SHP77 (cell line): Measurements from ENCODE around the gene SEC22B.
"Not testable (repeated sequence)": the region's sequence is repeated elsewhere in the genome, so short reads cannot be mapped to it uniquely, and the experiment has no call there.

Experiments
- DNase-seq, 2 experiments: peaks; one replicate each; lab custom pipeline; 2025; lab: John Stamatoyannopoulos, UW

The SEC22B gene

GRCh38 chr1:120145806-120146205 lies 30.5 kb downstream of the SEC22B start:
- DNase-seq: not testable (repeated sequence)

DNA sequence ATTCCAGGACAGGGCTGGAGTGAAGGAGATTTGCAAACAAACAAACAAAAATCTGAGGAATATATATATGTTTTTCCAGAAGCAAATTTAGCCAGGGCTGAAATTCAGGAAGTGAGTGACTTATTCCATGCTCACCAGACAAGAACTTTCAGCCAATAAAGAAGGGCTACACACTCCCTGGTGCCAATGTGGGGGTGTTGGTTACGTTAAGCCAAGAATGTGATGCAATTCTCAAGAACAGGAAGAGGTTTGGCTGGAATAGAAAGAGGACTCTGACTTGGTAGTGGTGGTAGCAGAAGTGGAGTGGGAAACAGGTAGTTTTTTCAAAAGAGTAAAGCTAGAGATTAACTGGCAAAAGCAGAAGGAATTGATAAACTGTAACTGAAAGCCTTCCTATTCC lies 31.7 kb downstream of the SEC22B start:
- DNase-seq: not testable (repeated sequence)

DNA sequence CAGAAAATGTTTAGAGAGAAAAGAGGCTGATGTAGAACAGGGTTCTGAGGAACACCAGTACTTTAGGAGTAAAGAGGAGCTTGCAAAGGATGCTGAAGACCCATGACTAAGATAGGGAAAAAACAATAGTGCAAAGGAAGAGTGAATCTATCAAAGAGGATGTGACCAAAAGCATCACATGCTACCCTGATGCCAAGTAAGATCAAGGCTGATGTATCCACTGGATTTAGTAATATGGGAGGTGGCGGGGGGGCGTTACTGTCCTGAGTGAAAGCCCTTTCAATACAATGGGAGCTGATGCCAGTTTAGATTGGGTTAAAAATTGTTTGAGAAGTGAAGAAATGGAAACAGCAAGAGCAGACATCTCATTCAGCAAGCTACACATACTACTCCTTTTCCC lies 32.2 kb downstream of the SEC22B start:
- DNase-seq: not testable (repeated sequence)

DNA sequence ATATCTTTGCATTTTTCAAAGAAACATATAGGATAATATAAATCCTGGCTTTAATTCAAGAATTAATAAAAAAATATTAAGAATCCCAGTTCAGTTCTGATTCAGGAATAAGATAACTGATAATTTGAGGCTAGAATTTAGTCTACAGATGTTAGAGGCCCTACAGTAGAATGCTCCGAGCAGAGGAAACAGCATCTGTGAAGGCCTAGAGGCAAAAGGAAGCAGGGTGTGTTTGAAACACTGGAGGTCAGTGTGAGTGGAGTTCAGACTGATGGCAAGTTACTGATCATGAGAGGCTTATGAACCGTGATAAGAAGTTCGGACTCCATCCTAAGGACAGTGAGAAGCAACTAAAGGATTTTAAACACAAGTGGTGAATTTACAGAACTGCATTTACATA lies 33.0 kb downstream of the SEC22B start:
- DNase-seq: not testable (repeated sequence)

- not testable (repeated sequence) for DNase-seq
These were observed 33.6 kb downstream of the SEC22B start for GRCh38 chr1:120142512-120143263.

GRCh38 chr1:120141865-120142264 lies 34.5 kb downstream of the SEC22B start:
- DNase-seq: not testable (repeated sequence)

DNA sequence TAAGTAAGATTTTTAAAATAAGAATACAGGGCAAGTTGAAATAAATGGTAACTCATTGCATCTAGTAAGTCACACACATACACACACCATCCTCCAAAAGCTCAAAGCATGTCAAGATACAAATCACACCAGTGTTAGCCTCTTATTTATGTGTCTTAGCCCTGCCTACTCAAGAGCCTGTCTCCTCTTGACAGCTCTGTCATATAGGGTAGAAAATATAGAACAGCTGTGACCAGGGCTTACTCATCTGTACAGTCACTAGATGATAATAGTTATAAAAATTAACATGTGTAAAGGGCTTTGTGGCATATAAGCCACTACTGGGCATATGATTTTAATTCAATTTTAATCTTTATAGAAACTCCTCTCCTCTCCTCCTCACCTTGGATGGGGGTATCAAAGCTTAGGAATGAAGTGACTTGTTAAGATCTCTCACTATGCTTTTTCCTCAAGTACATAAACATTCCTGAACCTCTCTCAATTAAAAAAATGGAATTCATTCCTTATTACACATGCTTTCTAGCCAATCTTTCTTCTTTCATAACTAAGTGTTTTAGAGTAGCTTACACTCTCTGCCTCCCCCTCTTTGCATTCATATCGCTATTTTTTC lies 35.6 kb downstream of the SEC22B start:
- not testable (repeated sequence) for DNase-seq

DNA sequence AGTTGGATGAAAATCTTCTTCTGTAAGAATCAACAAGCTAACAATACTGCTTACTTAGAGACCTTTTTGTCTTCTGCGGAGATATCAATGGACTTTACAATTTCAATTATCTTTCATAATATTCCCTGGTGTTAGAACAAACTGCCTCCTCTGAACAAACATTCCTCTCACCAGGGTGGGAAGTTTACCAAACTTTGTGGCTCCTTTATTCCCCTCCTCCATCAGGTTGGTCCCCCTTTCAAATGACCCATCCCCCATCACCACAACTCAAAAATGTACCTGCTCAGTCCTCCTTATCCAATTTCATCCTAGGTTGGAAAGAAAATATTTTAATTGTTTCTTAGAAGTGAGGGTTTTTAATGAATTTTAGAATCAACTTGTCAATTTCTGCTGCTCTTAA lies 40.2 kb downstream of the SEC22B start:
- DNase-seq: not testable (repeated sequence)

DNA sequence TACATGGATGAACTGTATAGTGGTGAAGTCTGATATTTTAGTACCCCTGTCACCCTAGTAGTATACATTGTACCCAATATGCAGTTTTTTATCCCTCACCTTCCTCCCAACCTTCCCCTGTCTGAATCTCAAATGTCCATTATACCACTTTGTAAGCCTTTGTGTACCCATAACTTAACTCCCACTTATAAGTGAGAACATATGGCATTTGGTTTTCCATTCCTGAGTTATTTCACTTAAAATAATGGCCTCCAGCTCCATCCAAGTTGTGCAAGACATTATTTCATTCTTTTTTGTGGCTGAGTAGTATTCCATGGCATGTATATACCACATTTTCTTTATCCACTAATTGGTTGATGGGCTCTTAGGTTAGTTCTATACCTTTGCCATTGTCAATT lies 42.4 kb downstream of the SEC22B start:
- not testable (repeated sequence) for DNase-seq

GRCh38 chr1:120133228-120133927 lies 42.9 kb downstream of the SEC22B start:
- no peak for DNase-seq

DNA sequence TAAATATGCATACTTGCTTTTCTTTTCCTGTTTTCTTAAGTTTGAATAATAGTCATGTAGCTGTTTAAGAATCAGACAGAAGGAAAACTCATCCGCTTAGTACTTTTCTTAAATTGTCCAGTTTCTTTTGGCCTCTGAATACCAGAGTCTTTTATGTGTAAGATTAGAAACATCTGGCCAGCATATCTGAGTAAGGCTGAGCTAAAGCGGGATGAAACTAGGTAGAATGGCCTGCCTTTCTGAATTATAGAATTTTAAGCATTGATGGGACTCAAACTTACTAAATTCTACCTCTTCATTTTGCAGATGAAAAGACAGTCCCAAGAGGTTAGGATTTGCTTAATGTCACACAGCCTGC lies 43.9 kb downstream of the SEC22B start:
- DNase-seq: not testable (repeated sequence)

DNA sequence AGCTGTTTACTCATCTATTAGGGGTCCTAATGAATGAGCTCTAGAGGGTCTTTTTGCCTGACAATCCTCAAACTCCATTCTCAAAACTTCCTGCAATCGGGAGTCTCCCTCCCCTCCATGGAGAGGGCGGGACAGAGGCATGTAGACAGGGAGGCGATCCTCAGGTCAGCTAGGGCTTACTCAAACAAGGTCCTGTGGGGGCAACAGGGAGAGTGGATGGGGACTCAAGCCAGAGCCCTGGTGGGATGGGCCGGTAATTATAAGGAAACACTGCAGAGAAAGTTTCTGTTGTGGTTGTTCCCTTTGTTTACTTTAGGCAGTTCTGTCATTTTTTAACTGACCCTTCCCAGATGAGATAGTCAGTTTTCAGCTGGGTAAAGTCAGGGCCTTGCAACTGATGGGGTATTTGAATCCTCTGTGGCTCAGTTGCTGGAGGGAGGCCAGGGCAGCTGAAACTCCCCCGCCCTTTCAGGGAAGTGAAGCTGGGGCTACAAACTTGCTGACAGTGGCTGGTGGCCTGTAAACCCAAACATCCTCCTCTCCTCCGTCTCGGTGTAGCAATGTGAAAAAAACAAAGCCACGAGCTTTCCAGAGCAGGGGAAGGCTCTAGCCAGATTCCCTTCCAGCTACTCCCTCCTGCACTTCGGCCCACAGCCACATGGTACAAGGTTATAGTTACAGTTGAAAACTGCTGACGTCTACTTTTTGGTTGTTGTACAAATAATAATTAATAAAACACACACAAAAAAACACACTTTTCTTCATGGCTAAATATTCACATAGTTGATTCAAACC lies 44.5 kb downstream of the SEC22B start:
- not testable (repeated sequence) for DNase-seq

DNA sequence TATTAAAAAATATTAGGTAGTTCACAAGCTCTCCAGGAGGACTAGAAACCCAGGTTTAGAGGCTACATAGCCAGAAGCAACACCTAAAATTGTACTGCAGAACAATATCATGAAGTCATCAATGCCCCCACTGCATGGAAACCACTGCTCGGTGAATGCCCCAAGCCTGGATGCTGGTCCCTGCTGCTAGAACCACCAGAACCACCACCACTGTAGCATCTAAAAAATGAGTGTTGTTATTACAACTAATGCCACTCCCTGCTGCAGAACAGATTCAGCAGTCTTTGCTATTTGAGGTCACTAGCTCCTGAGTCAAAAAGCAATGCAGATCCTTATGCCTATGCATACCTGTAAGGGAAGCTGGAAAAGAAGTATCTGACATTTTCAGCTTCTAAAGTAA lies 48.4 kb downstream of the SEC22B start:
- DNase-seq: not testable (repeated sequence)

GRCh38 chr1:120126216-120126615 lies 50.1 kb downstream of the SEC22B start:
- not testable (repeated sequence) for DNase-seq

DNA sequence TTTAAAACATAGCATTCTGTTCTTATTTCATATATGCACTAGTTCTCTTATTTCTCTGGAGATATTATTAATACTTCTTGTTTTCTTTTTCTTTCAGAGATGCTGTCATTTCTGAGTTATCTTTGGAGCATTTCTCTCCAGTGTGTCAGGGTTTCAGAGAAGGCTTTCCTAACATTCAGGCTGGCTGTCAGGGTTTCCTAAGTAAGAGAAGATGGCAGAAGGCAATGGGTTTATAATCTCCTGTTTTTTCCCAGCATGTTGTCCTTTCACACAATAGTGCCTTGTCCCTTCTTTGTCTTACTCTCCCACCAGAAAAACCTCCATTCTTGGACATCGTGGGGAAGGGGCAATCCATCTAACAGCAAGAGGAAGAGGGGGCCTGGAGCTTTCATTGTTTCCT lies 51.7 kb downstream of the SEC22B start:
- DNase-seq: not testable (repeated sequence)

GRCh38 chr1:120123813-120124510 lies 52.4 kb downstream of the SEC22B start:
- DNase-seq: not testable (repeated sequence)

- not testable (repeated sequence) for DNase-seq
These were observed 53.9 kb downstream of the SEC22B start for GRCh38 chr1:120122262-120122893.

DNA sequence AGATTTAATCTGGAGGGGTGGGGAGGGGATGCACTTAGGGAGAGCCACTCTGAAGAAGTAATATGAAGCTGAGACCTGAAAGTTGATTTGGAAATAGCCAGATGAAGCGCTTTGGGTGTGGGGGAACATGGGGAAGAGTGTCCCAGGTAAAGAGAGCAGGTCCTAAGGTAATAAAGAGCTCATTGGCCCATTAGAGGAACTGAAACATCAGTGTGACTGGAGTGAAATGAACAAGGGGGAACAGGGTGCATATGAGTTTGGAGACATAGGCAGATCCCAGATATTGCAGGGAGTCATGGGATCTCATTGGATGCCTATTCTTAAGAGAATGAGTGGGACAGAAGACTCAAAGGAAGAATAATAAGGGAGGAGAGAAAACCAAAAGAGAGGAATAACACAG lies 54.5 kb downstream of the SEC22B start:
- DNase-seq: not testable (repeated sequence)

DNA sequence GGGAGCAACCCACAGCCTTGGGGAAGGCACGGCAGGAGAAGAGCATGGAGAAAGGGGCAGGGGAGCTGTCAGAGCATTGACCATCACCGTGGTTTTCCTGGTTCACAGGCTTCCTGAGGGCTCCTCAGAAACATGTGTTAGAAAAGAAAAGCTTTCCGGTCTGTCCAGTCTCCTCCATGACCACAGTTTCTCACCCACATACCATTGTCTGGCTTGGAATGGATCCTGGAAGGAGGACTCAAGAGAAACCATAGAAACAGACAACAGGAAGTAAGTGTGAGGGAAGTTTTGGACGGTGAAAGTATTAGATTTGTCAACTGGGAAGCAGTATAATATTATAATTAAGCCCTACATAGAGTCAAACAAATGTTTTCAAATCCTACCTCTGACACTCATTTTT lies 55.8 kb downstream of the SEC22B start:
- not testable (repeated sequence) for DNase-seq

DNA sequence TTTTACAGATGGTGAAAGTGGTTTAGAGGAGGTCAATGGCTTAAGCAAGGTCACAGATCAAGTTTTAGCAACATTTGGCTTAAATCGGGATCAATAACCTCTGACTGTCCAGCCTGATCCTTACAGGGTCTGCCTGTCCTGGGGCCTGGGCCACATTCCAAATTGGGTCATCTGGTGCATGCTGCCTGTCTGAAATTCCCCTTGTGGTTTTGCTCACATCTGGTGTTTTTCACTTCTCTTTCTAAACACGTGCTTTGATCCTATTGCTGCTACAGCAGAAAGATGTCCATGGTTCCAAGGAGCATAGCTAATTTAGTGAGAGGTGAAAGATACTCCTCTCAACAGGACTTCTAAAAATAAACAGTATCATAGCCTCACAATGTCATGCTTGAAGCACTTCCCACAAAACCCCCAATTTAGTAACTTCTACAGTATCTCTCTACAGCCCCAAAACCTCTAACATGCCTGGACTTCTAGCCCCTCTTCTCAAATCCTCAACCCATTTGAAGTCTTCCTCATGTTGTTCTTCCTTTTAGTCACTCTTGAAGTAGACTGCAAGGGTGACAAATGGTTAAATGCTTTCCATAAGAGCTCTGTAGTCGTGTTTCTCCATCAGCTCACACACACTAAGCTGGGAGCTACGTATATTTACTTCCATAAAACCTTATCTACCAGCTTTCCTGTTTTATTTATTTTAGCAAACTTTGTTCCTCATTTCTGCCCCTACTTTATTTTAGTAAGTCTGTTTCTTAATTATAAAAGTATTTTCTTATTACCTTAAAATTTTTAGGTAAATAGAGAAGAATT lies 58.7 kb downstream of the SEC22B start:
- not testable (repeated sequence) for DNase-seq
